ENCODE results near the gene PCCA. TPM values are rescaled to one million over a fixed set of nuclear protein-coding genes. Genes with fewer than 3 reads are reported as not detected.

PCCA gene
- polyA plus RNA-seq, 1 experiment: 3.0 TPM

GRCh38 chr13:100349594-100349993 is 260.7 kb downstream of the PCCA start:
- H3K27me3 ChIP-seq (ENCODE audit: control insufficient read depth, insufficient read depth, low read length): no peaks in the 10 kb centered on the region
- CTCF ChIA-PET: no interaction called here
- 0 out of 2 replicates have a peak, but pooled peaks cover 1% of the 10 kb centered on the region for H3K36me3 ChIP-seq (ENCODE audit: control insufficient read depth, insufficient read depth, low read length)
- POLR2A ChIA-PET: no interaction called here
- DNase-seq (ENCODE audit: low read depth): no peak
- no peak for TF ChIP-seq CTCF (IDR thresholded peaks at IDR 0.05; ENCODE audit: insufficient read depth, low read depth, low read length)
- no peak overlapping the region for H3K4me3 ChIP-seq (ENCODE audit: low read depth, low read length)

GRCh38 chr13:100350601-100351000 is 261.7 kb downstream of the PCCA start:
- CTCF ChIA-PET: no interaction called here
- H3K36me3 ChIP-seq (ENCODE audit: control insufficient read depth, insufficient read depth, low read length): no peaks in the 10 kb centered on the region
- DNase-seq (ENCODE audit: low read depth): no peak

GRCh38 chr13:100356426-100356825 is 267.5 kb downstream of the PCCA start:
- peak overlapping the region; percentile 23; the same call in 1 of the 2 replicates for H3K4me3 ChIP-seq (ENCODE audit: low read depth, low read length)
- ChIA-PET POLR2A (no interaction called here), CTCF (no interaction called here)
- H3K27me3 ChIP-seq (ENCODE audit: control insufficient read depth, insufficient read depth, low read length): no peaks in the 10 kb centered on the region
- no peak for TF ChIP-seq CTCF (IDR thresholded peaks at IDR 0.05; ENCODE audit: insufficient read depth, low read depth, low read length)
- H3K36me3 ChIP-seq (ENCODE audit: control insufficient read depth, insufficient read depth, low read length): no peaks in the 10 kb centered on the region
- DNase-seq (ENCODE audit: low read depth): no peak

More at GRCh38 chr13:100350601-100351000, 261.7 kb downstream of the PCCA start:
- TF ChIP-seq CTCF (IDR thresholded peaks at IDR 0.05; ENCODE audit: insufficient read depth, low read depth, low read length): no peak
- POLR2A ChIA-PET: no interaction called here
- Histone ChIP-seq H3K4me3 (ENCODE audit: low read depth, low read length) (no peak overlapping the region), H3K27me3 (ENCODE audit: control insufficient read depth, insufficient read depth, low read length) (no peaks in the 10 kb centered on the region)

- H3K27me3 ChIP-seq (ENCODE audit: control insufficient read depth, insufficient read depth, low read length): no peaks in the 10 kb centered on the region
- TF ChIP-seq CTCF (IDR thresholded peaks at IDR 0.05; ENCODE audit: insufficient read depth, low read depth, low read length): no peak
- ChIA-PET POLR2A (no interaction called here), CTCF (no interaction called here)
- H3K36me3 ChIP-seq (ENCODE audit: control insufficient read depth, insufficient read depth, low read length): no peaks in the 10 kb centered on the region
- peak; percentile 27 for DNase-seq (ENCODE audit: low read depth)
- H3K4me3 ChIP-seq (ENCODE audit: low read depth, low read length): peak overlapping the region; percentile 23; the same call in 1 of the 2 replicates
Measured at GRCh38 chr13:100356889-100357288, 268.0 kb downstream of the PCCA start.

GRCh38 chr13:100357764-100358163 is 268.9 kb downstream of the PCCA start:
- no peak for DNase-seq (ENCODE audit: low read depth)
- H3K36me3 ChIP-seq (ENCODE audit: control insufficient read depth, insufficient read depth, low read length): no peaks in the 10 kb centered on the region
- ChIA-PET POLR2A (no interaction called here), CTCF (no interaction called here)
- H3K4me3 ChIP-seq (ENCODE audit: low read depth, low read length): no peak overlapping the region
- no peak for TF ChIP-seq CTCF (IDR thresholded peaks at IDR 0.05; ENCODE audit: insufficient read depth, low read depth, low read length)
- no peaks in the 10 kb centered on the region for H3K27me3 ChIP-seq (ENCODE audit: control insufficient read depth, insufficient read depth, low read length)
